ENCODE data around the gene BSG.
A peak's percentile ranks its signal among the peaks of the same experiment; 100 is the strongest.
"Not testable (repeated sequence)": the region's sequence is repeated elsewhere in the genome, so short reads cannot be mapped to it uniquely, and the experiment has no call there.

BSG gene

GRCh38 chr19:583968-584239 lies 11.5 kb downstream of the BSG start:
- Mint-ChIP-seq H3K27ac (no peak overlapping the region), H3K36me3 (peaks cover 6% of the 10 kb centered on the region), H3K27me3 (peaks cover 1% of the 10 kb centered on the region), H3K4me1 (peaks cover 4% of the 10 kb centered on the region), H3K9me3 (no peaks in the 10 kb centered on the region), H3K4me3 (no peak overlapping the region)
- ATAC-seq (ENCODE audit: low read depth): no peak
- no peak for DNase-seq (ENCODE audit: low spot score in 2 of 2)

GRCh38 chr19:584240-585001 lies 12.0 kb downstream of the BSG start:
- no peak overlapping the region for H3K4me3 Mint-ChIP-seq
- H3K9me3 Mint-ChIP-seq: no peaks in the 10 kb centered on the region
- peaks cover 6% of the 10 kb centered on the region for H3K36me3 Mint-ChIP-seq
- ATAC-seq (ENCODE audit: low read depth) (peak; percentile 77), DNase-seq (ENCODE audit: low spot score in 2 of 2) (peak; percentile 68 to 81)
- no peak overlapping the region for H3K27ac Mint-ChIP-seq
- H3K4me1 Mint-ChIP-seq: peaks cover 4% of the 10 kb centered on the region
- H3K27me3 Mint-ChIP-seq: peaks cover 1% of the 10 kb centered on the region

- not testable (repeated sequence) for DNase-seq (ENCODE audit: low spot score in 2 of 2); H3K9me3 Mint-ChIP-seq; H3K27me3 Mint-ChIP-seq; ATAC-seq (ENCODE audit: low read depth); H3K4me1 Mint-ChIP-seq; H3K4me3 Mint-ChIP-seq; H3K36me3 Mint-ChIP-seq; H3K27ac Mint-ChIP-seq
Observed at GRCh38 chr19:585146-585545, 12.8 kb downstream of the BSG start.

- peaks cover 2% of the 10 kb centered on the region for H3K4me1 Mint-ChIP-seq
- peaks cover 4% of the 10 kb centered on the region for H3K36me3 Mint-ChIP-seq
- peaks cover 1% of the 10 kb centered on the region for H3K27me3 Mint-ChIP-seq
- ATAC-seq (ENCODE audit: low read depth) (no peak), DNase-seq (ENCODE audit: low spot score in 2 of 2) (no peak)
- no peak overlapping the region for H3K4me3 Mint-ChIP-seq
- H3K9me3 Mint-ChIP-seq: no peaks in the 10 kb centered on the region
- no peak overlapping the region for H3K27ac Mint-ChIP-seq
Observed at GRCh38 chr19:585551-586110, 13.2 kb downstream of the BSG start.

GRCh38 chr19:588093-588740 lies 15.8 kb downstream of the BSG start:
- H3K4me1 Mint-ChIP-seq: peaks cover 2% of the 10 kb centered on the region
- peaks cover 2% of the 10 kb centered on the region for H3K36me3 Mint-ChIP-seq
- peaks cover 6% of the 10 kb centered on the region for H3K27me3 Mint-ChIP-seq
- peak overlapping the region; percentile 14 for H3K27ac Mint-ChIP-seq
- no peaks in the 10 kb centered on the region for H3K9me3 Mint-ChIP-seq
- DNase-seq (ENCODE audit: low spot score in 2 of 2) (peak; percentile 43 to 57), ATAC-seq (ENCODE audit: low read depth) (peak; percentile 57)
- peak overlapping the region; percentile 29 for H3K4me3 Mint-ChIP-seq

GRCh38 chr19:588741-589692 lies 16.6 kb downstream of the BSG start:
- Mint-ChIP-seq H3K27me3 (peaks cover 4% of the 10 kb centered on the region), H3K4me1 (peaks cover 2% of the 10 kb centered on the region), H3K27ac (peak overlapping the region; percentile 14), H3K9me3 (no peaks in the 10 kb centered on the region), H3K36me3 (no peaks in the 10 kb centered on the region), H3K4me3 (peak overlapping the region; percentile 41)
- DNase-seq (ENCODE audit: low spot score in 2 of 2) (no peak), ATAC-seq (ENCODE audit: low read depth) (peak; percentile 27)

GRCh38 chr19:589693-590395 lies 17.4 kb downstream of the BSG start, which contains the start of gene HCN2:
Gene HCN2 (plus strand): TSS chr19:589881. CDS start chr19:589946, 65 bp downstream.
- peaks cover 4% of the 10 kb centered on the region for H3K27me3 Mint-ChIP-seq
- H3K4me1 Mint-ChIP-seq: peaks cover 2% of the 10 kb centered on the region
- ATAC-seq (ENCODE audit: low read depth) (no peak), DNase-seq (ENCODE audit: low spot score in 2 of 2) (no peak)
- H3K9me3 Mint-ChIP-seq: no peaks in the 10 kb centered on the region
- H3K36me3 Mint-ChIP-seq: no peaks in the 10 kb centered on the region
- peak within 1 kb of the TSS; percentile 43 for H3K4me3 Mint-ChIP-seq
- H3K27ac Mint-ChIP-seq: peak within 1 kb of the TSS; percentile 14

GRCh38 chr19:590396-590745 lies 18.0 kb downstream of the BSG start:
- no peak overlapping the region for H3K27ac Mint-ChIP-seq
- peak; percentile 16 for ATAC-seq (ENCODE audit: low read depth)
- H3K27me3 Mint-ChIP-seq: peaks cover 4% of the 10 kb centered on the region
- H3K4me1 Mint-ChIP-seq: peaks cover 2% of the 10 kb centered on the region
- no peaks in the 10 kb centered on the region for H3K36me3 Mint-ChIP-seq
- DNase-seq (ENCODE audit: low spot score in 2 of 2): no peak
- peak overlapping the region; percentile 43 for H3K4me3 Mint-ChIP-seq
- no peaks in the 10 kb centered on the region for H3K9me3 Mint-ChIP-seq

- no peak overlapping the region for H3K4me3 Mint-ChIP-seq
- H3K4me1 Mint-ChIP-seq: peaks cover 2% of the 10 kb centered on the region
- H3K27me3 Mint-ChIP-seq: peaks cover 4% of the 10 kb centered on the region
- H3K27ac Mint-ChIP-seq: no peak overlapping the region
- DNase-seq (ENCODE audit: low spot score in 2 of 2) (no peak), ATAC-seq (ENCODE audit: low read depth) (no peak)
- no peaks in the 10 kb centered on the region for H3K9me3 Mint-ChIP-seq
- H3K36me3 Mint-ChIP-seq: no peaks in the 10 kb centered on the region
Observed at GRCh38 chr19:590750-591098, 18.3 kb downstream of the BSG start.

GRCh38 chr19:591099-591958 lies 18.9 kb downstream of the BSG start:
- H3K27ac Mint-ChIP-seq: no peak overlapping the region
- ATAC-seq (ENCODE audit: low read depth) (no peak), DNase-seq (ENCODE audit: low spot score in 2 of 2) (no peak)
- peaks cover 2% of the 10 kb centered on the region for H3K4me1 Mint-ChIP-seq
- H3K9me3 Mint-ChIP-seq: no peaks in the 10 kb centered on the region
- H3K27me3 Mint-ChIP-seq: peaks cover 4% of the 10 kb centered on the region
- H3K4me3 Mint-ChIP-seq: no peak overlapping the region
- H3K36me3 Mint-ChIP-seq: no peaks in the 10 kb centered on the region

- Mint-ChIP-seq H3K27ac (no peak overlapping the region), H3K36me3 (no peaks in the 10 kb centered on the region), H3K27me3 (peaks cover 4% of the 10 kb centered on the region), H3K4me1 (peaks cover 2% of the 10 kb centered on the region), H3K9me3 (no peaks in the 10 kb centered on the region), H3K4me3 (no peak overlapping the region)
- DNase-seq (ENCODE audit: low spot score in 2 of 2) (no peak), ATAC-seq (ENCODE audit: low read depth) (no peak)
Observed at GRCh38 chr19:592101-592500, 19.7 kb downstream of the BSG start.

- H3K36me3 Mint-ChIP-seq: no peaks in the 10 kb centered on the region
- ATAC-seq (ENCODE audit: low read depth): no peak
- no peak for DNase-seq (ENCODE audit: low spot score in 2 of 2)
- peaks cover 2% of the 10 kb centered on the region for H3K4me1 Mint-ChIP-seq
- no peak overlapping the region for H3K4me3 Mint-ChIP-seq
- H3K9me3 Mint-ChIP-seq: no peaks in the 10 kb centered on the region
- no peak overlapping the region for H3K27ac Mint-ChIP-seq
- peaks cover 4% of the 10 kb centered on the region for H3K27me3 Mint-ChIP-seq
Observed at GRCh38 chr19:593055-593454, 20.7 kb downstream of the BSG start.

- ATAC-seq (ENCODE audit: low read depth) (peak; percentile 36), DNase-seq (ENCODE audit: low spot score in 2 of 2) (no peak)
- no peak overlapping the region for H3K27ac Mint-ChIP-seq
- no peaks in the 10 kb centered on the region for H3K9me3 Mint-ChIP-seq
- H3K4me3 Mint-ChIP-seq: no peak overlapping the region
- peaks cover 2% of the 10 kb centered on the region for H3K4me1 Mint-ChIP-seq
- peaks cover 4% of the 10 kb centered on the region for H3K27me3 Mint-ChIP-seq
- no peaks in the 10 kb centered on the region for H3K36me3 Mint-ChIP-seq
Observed at GRCh38 chr19:593505-593904, 21.1 kb downstream of the BSG start.

Measured in memory B cell (primary cell).